Measurements from ENCODE around the gene FOXI1. TPM values are rescaled to one million over a fixed set of nuclear protein-coding genes. Genes with fewer than 3 reads are reported as not detected.
A peak's percentile ranks its signal among the peaks of the same experiment; 100 is the strongest.

Gene FOXI1
- total RNA-seq, 2 donors from 2014 or later: not detected

GRCh38 chr5:170111088-170111785 lies 5.5 kb downstream of the FOXI1 start:
- H3K36me3 ChIP-seq: no peaks in the 10 kb centered on the region
- H3K27me3 ChIP-seq: no peaks in the 10 kb centered on the region
- no peak for TF ChIP-seq CTCF (IDR thresholded peaks at IDR 0.05)
- H3K4me1 ChIP-seq: no peaks in the 10 kb centered on the region
- H3K4me3 ChIP-seq: no peak overlapping the region
- peaks cover 0 to 4% of the 10 kb centered on the region in 2 donors for H3K9me3 ChIP-seq
- DNase-seq (ENCODE audit: low spot score): peak; percentile 40
- H3K27ac ChIP-seq: no peak overlapping the region

GRCh38 chr5:170112876-170113521 lies 7.3 kb downstream of the FOXI1 start:
- Histone ChIP-seq H3K27me3 (no peaks in the 10 kb centered on the region), H3K36me3 (no peaks in the 10 kb centered on the region), H3K4me1 (no peaks in the 10 kb centered on the region), H3K27ac (no peak overlapping the region), H3K4me3 (no peak overlapping the region), H3K9me3 (peaks cover 0 to 4% of the 10 kb centered on the region in 2 donors)
- peak; percentile 32 for DNase-seq (ENCODE audit: low spot score)
- no peak for TF ChIP-seq CTCF (IDR thresholded peaks at IDR 0.05)

- no peaks in the 10 kb centered on the region for H3K36me3 ChIP-seq
- no peak overlapping the region for H3K27ac ChIP-seq
- DNase-seq (ENCODE audit: low spot score): no peak
- no peak overlapping the region for H3K4me3 ChIP-seq
- no peaks in the 10 kb centered on the region for H3K27me3 ChIP-seq
- TF ChIP-seq CTCF (IDR thresholded peaks at IDR 0.05): no peak
- H3K9me3 ChIP-seq: peaks cover 0 to 4% of the 10 kb centered on the region in 2 donors
- no peaks in the 10 kb centered on the region for H3K4me1 ChIP-seq
Measured at GRCh38 chr5:170113522-170113900, 7.8 kb downstream of the FOXI1 start.

- Histone ChIP-seq H3K9me3 (peaks cover 0 to 4% of the 10 kb centered on the region in 2 donors), H3K27ac (no peak overlapping the region), H3K36me3 (no peaks in the 10 kb centered on the region), H3K27me3 (no peaks in the 10 kb centered on the region), H3K4me1 (no peaks in the 10 kb centered on the region), H3K4me3 (no peak overlapping the region)
- no peak for DNase-seq (ENCODE audit: low spot score)
- no peak for TF ChIP-seq CTCF (IDR thresholded peaks at IDR 0.05)
Measured at GRCh38 chr5:170114271-170114670, 8.6 kb downstream of the FOXI1 start.

- no peaks in the 10 kb centered on the region for H3K27me3 ChIP-seq
- H3K27ac ChIP-seq: no peak overlapping the region
- peaks cover 0 to 4% of the 10 kb centered on the region in 2 donors for H3K9me3 ChIP-seq
- TF ChIP-seq CTCF (IDR thresholded peaks at IDR 0.05): no peak
- H3K4me3 ChIP-seq: no peak overlapping the region
- no peak for DNase-seq (ENCODE audit: low spot score)
- H3K4me1 ChIP-seq: no peaks in the 10 kb centered on the region
- H3K36me3 ChIP-seq: no peaks in the 10 kb centered on the region
Measured at GRCh38 chr5:170115925-170116324, 10.2 kb downstream of the FOXI1 start.
